Adrenal gland (tissue), 12 donors: ENCODE measurements around the gene PHF23. TPM values are rescaled to one million over a fixed set of nuclear protein-coding genes. Genes with fewer than 3 reads are reported as not detected.

Experiments used
- DNase-seq, 7 donors: peaks; one replicate each; pipeline ENCODE4 v3.0.0-alpha.2; 2019 to 2020
- H3K27ac ChIP-seq, 5 donors: fragments of 200-600 bp; sonication (generic) in 4 of 5; 1 replicate in 3 of 5; 2 replicates in 2 of 5; pipeline versions ENCODE4 v1.5.1 to v1.8.0; 2016 to 2020; ENCODE audit warnings: mild to moderate bottlenecking in 1 of 5
- H3K27me3 ChIP-seq: fragments of 200-600 bp; 2 replicates; pipeline ENCODE4 v1.8.0; 2021
- H3K36me3 ChIP-seq, 2 donors: fragments of 200-600 bp; replicated peaks in 1 of 2; 1 replicate in 1 of 2; 2 replicates in 1 of 2; pipeline versions ENCODE4 v1.5.1 to v1.8.0; 2018 to 2022
- H3K4me1 ChIP-seq, 2 donors: fragments of 200-600 bp; replicated peaks in 1 of 2; 1 replicate in 1 of 2; 2 replicates in 1 of 2; pipeline versions ENCODE4 v1.5.1 to v1.8.0; 2018 to 2021
- H3K4me3 ChIP-seq, 4 donors: fragments of 200-600 bp; sonication (generic) in 3 of 4; one replicate each; pipeline ENCODE4 v1.5.1; 2016 to 2018
- H3K9me3 ChIP-seq, 3 donors: fragments of 200-600 bp; sonication (generic) in 1 of 3; replicated peaks in 1 of 3; 1 replicate in 2 of 3; 2 replicates in 1 of 3; pipeline versions ENCODE4 v1.5.1 to v1.8.0; 2016 to 2021
- POLR2A ChIP-seq, 2 donors: fragments of 450-650 bp; IDR thresholded peaks; one replicate each; pipeline ENCODE4 v1.6.1; 2017; ENCODE audit warnings: antibody characterized with exemption in 2 of 2, mild to moderate bottlenecking in 2 of 2, moderate library complexity in 1 of 2
- WGBS, 4 donors: extraction: QIAGEN DNeasy Blood & Tissue Kit in 2 of 4; methylation state at CpG; one replicate each; pipeline versions ENCODE4 v1.1.5 to v1.1.7; 2013 to 2017; 5-methylcytosine and 5-hydroxymethylcytosine counted together
- intact Hi-C, 2 donors: fragments of 100-400 bp; cut with DNase I; formaldehyde crosslinking; loops; one replicate each; pipeline versions ENCODE4 v1.14.1 to v1.15.0; 2022 to 2023
- polyA plus RNA-seq, 3 donors: library from polyadenylated mRNA; stranded (reverse); fragments of 200-250 nt in 2 of 3; fragments of 350-450 nt in 1 of 3; fragmentation: Illumina TruSeq in 1 of 3; extraction: RNeasy Lipid Tissue Mini Kit (QIAGEN cat#74804) in 1 of 3; gene quantifications; one replicate each; pipeline ENCODE4 v1.2.3, GENCODE V29; 2013 to 2014
- total RNA-seq, 9 donors: library from RNA; depleted of rRNA in 4 of 9; stranded (reverse); fragments of >200 nt in 4 of 9; fragments of 120-200 nt in 1 of 9; fragmentation: NEBNext Ultra II Directional in 1 of 9; extraction: Animal tissue kit (Norgen Biotek cat#: 25700) in 1 of 9; gene quantifications; one replicate each; pipeline versions ENCODE4 v1.1.0 to v1.2.4, GENCODE V29; 2013 to 2023
- TF ChIP-seq, protein P1 (sequence below), 6 experiments: fragments of 450-650 bp in 4 of 6; fragments of 200-600 bp in 2 of 6; sonication (generic) in 1 of 6; IDR thresholded peaks; 1 replicate in 5 of 6; 2 replicates in 1 of 6; pipeline versions ENCODE4 v1.5.1 to v1.8.0; 2016 to 2021; ENCODE audit warnings: antibody characterized with exemption in 6 of 6, mild to moderate bottlenecking in 2 of 6, moderate library complexity in 1 of 6
- donor health status: healthy with polysubstance abuse.
- donor health status: Bipolar disorder and iron deficiency.
- donor health status: DM: yes; HTN: yes; CAD: no.
- donor health status: DM: no; HTN: no; CAD: no.
- donor health status: DM: no; HTN: no; CAD: no.
- donor health status: DM: yes; HTN: yes; CAD: no.

The PHF23 gene
- total and polyA plus RNA-seq, 12 donors, result 28.0 to 141 (median 64.5) TPM

DNA sequence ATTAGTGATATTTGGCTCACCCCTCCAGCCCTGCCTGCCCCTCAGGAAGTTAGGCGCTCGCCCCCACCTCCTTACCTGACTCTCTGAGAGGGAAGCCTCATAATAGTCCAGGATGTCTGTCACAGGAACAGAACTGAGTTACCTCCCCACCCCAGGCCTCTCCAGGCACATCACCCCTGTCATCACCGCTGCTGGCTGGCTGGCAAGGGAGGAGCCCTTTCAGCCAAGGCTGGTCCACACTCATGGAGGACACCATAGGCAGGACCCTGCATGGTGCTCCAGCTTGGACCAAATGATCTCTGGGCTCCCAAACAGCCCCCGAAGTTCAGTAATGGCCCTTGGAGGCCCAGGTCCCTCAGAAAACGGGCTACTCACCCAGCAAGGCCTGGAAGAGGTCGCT, 21.1 kb downstream of the PHF23 start:
- DNase-seq, result peak in 2 of 7 donors; percentile 32 to 46
- 64 to 81% (median 68%) methylated on average over 2 to 6 of the region's 6 CpGs for WGBS, 4 donors
- H3K27me3 ChIP-seq, result no peaks in the 10 kb centered on the region
- H3K4me1 ChIP-seq, result peaks cover 45 to 75% of the 10 kb centered on the region in 2 donors
- intact Hi-C loops, result no loop called here
- no peak for TF ChIP-seq POLR2A (IDR thresholded peaks at IDR 0.05)
- H3K36me3 ChIP-seq, result peaks cover 0 to 14% of the 10 kb centered on the region in 2 donors
- no peaks in the 10 kb centered on the region for H3K9me3 ChIP-seq
- H3K4me3 ChIP-seq, result peak overlapping the region in 1 of 4 donors; percentile 65
- peak overlapping the region in 2 of 5 donors; percentile 72 to 100 for H3K27ac ChIP-seq

GRCh38 chr17:7217113-7217987, 21.9 kb downstream of the PHF23 start:
- Histone ChIP-seq H3K9me3 (no peaks in the 10 kb centered on the region), H3K4me3 (peak overlapping the region in 3 of 4 donors; percentile 25 to 65 (median 29)), H3K4me1 (peaks cover 45 to 69% of the 10 kb centered on the region in 2 donors), H3K27ac (peak overlapping the region in 3 of 5 donors; percentile 10 to 100 (median 72)), H3K27me3 (no peaks in the 10 kb centered on the region), H3K36me3 (peaks cover 0 to 6% of the 10 kb centered on the region in 2 donors)
- DNase-seq, result peak; percentile 70 to 90 (median 82)
- intact Hi-C loops, result no loop called here
- 1 to 3% (median 1%) methylated on average over 15 to 32 of the region's 32 CpGs for WGBS, 4 donors
- no peak for TF ChIP-seq POLR2A (IDR thresholded peaks at IDR 0.05)
- TF ChIP-seq, protein P1, sequence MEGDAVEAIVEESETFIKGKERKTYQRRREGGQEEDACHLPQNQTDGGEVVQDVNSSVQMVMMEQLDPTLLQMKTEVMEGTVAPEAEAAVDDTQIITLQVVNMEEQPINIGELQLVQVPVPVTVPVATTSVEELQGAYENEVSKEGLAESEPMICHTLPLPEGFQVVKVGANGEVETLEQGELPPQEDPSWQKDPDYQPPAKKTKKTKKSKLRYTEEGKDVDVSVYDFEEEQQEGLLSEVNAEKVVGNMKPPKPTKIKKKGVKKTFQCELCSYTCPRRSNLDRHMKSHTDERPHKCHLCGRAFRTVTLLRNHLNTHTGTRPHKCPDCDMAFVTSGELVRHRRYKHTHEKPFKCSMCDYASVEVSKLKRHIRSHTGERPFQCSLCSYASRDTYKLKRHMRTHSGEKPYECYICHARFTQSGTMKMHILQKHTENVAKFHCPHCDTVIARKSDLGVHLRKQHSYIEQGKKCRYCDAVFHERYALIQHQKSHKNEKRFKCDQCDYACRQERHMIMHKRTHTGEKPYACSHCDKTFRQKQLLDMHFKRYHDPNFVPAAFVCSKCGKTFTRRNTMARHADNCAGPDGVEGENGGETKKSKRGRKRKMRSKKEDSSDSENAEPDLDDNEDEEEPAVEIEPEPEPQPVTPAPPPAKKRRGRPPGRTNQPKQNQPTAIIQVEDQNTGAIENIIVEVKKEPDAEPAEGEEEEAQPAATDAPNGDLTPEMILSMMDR (IDR thresholded peaks at IDR 0.05), result no peak

GRCh38 chr17:7216242-7217112, 22.8 kb downstream of the PHF23 start:
- Histone ChIP-seq H3K9me3 (no peaks in the 10 kb centered on the region), H3K36me3 (no peaks in the 10 kb centered on the region), H3K4me1 (peaks cover 39 to 60% of the 10 kb centered on the region in 2 donors), H3K27ac (peak overlapping the region in 2 of 5 donors; percentile 72 to 100), H3K27me3 (no peaks in the 10 kb centered on the region), H3K4me3 (peak overlapping the region in 3 of 4 donors; percentile 25 to 65 (median 29))
- TF ChIP-seq, protein P1 (IDR thresholded peaks at IDR 0.05), result no peak
- TF ChIP-seq POLR2A (IDR thresholded peaks at IDR 0.05), result no peak
- peak in 2 of 7 donors; percentile 32 to 35 for DNase-seq
- 10 to 15% (median 12%) methylated on average over 7 of the region's 7 CpGs for WGBS, 4 donors
- intact Hi-C loops, result no loop called here

GRCh38 chr17:7215652-7216180, 23.5 kb downstream of the PHF23 start:
- peak in 2 of 7 donors; percentile 43 to 54 for DNase-seq
- Histone ChIP-seq H3K4me1 (peaks cover 31 to 53% of the 10 kb centered on the region in 2 donors), H3K27me3 (no peaks in the 10 kb centered on the region), H3K9me3 (no peaks in the 10 kb centered on the region), H3K36me3 (no peaks in the 10 kb centered on the region), H3K4me3 (peak overlapping the region in 1 of 4 donors; percentile 65), H3K27ac (peak overlapping the region in 4 of 5 donors; percentile 32 to 100 (median 62))
- 13 to 15% (median 14%) methylated on average over 8 to 10 of the region's 10 CpGs for WGBS, 4 donors
- intact Hi-C loops, result no loop called here
- no peak for TF ChIP-seq POLR2A (IDR thresholded peaks at IDR 0.05)
